ENCODE data around the gene PPP2CA. TPM values are rescaled to one million over a fixed set of nuclear protein-coding genes. Genes with fewer than 3 reads are reported as not detected.

The PPP2CA gene
- total and polyA plus RNA-seq, 9 of the 15 experiments (the other 6 are each of a cell fraction or from before 2014, with no cell fraction given): 23.0 to 257 (median 109) TPM

DNA sequence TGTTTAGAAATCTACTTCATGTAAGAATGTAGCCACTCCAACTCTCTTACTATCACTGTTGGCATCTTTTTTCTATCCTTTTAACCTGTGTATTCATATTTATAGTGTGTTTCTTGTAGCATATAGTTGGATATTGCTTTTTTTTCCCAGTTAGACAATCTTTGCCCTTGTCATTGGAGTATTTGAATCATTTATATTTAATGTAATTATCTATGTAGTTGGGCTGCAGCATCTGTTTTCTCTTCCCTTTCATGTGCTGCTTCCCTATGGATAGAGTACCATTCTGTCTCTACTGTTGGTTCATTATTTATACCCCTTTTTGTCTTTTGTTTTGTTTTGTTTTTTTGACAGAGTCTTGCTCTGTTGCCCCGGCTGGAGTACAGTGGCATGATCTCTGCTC is 45.2 kb upstream of the PPP2CA start:
- Histone ChIP-seq H4K20me1 (replicated peaks; ENCODE audit: control insufficient read depth, insufficient read depth, low read length) (no peaks in the 10 kb centered on the region), H3K27ac (ENCODE audit: extremely low read depth, low read depth, low read length) (no peak overlapping the region), H3K4me2 (ENCODE audit: insufficient read depth, low read length) (no peak overlapping the region), H3K36me3 (ENCODE audit: control insufficient read depth, insufficient read depth, low read length) (no peaks in the 10 kb centered on the region), H3K4me3 (no peak overlapping the region), H3K9me1 (ENCODE audit: control insufficient read depth, insufficient read depth, low read length) (no peaks in the 10 kb centered on the region), H3K79me2 (ENCODE audit: control insufficient read depth, insufficient read depth, low read length) (no peaks in the 10 kb centered on the region), H3K4me1 (replicated peaks in 1 of 2; ENCODE audit: control insufficient read depth in 2 of 2, insufficient read depth in 2 of 2, low read length in 2 of 2) (no peaks in the 10 kb centered on the region; a peak in 2 of 5 replicates), H3K27me3 (ENCODE audit: control insufficient read depth in 2 of 2, insufficient read depth in 2 of 2, low read length in 2 of 2) (no peaks in the 10 kb centered on the region; a peak in 1 of 5 replicates), H3K9ac (ENCODE audit: insufficient read depth in 1 of 2, low read depth in 2 of 2, low read length in 2 of 2) (no peak overlapping the region), H3K9me3 (replicated peaks; ENCODE audit: control insufficient read depth, insufficient read depth, low read depth, low read length) (no peaks in the 10 kb centered on the region), H2AFZ (ENCODE audit: low read depth, low read length) (no peak overlapping the region)
- WGBS (ENCODE audit: insufficient coverage, low coverage, missing lambda C conversion rate): 0% methylated on average over 1 of the region's 1 CpG
- BruUV-seq (replicated peaks): no TSS peak
- no peak for FAIRE-seq
- intact Hi-C loops (cut with micrococcal nuclease) (no loop called here), in situ Hi-C loops (cut with MboI) (no loop called here)
- ATAC-seq: no peak
- no peak for DNase-seq (ENCODE audit: extremely low read depth in 1 of 4, low spot score in 3 of 4)
- CTCF ChIA-PET (ENCODE audit: low intra/inter-chr PET ratio): no interaction called here
- POLR2A ChIA-PET: no interaction called here
- TF ChIP-seq ZNF175 (CRISPR knock-in tag; IDR thresholded peaks at IDR 0.05; ENCODE audit: low read depth) (no peak), CCAR2 (IDR thresholded peaks at IDR 0.05; ENCODE audit: low read depth, low read length) (no peak), ZNF507 (tag; conservative IDR thresholded peaks at IDR 0.05) (peak; percentile 93)
- TF ChIP-seq, protein P1, sequence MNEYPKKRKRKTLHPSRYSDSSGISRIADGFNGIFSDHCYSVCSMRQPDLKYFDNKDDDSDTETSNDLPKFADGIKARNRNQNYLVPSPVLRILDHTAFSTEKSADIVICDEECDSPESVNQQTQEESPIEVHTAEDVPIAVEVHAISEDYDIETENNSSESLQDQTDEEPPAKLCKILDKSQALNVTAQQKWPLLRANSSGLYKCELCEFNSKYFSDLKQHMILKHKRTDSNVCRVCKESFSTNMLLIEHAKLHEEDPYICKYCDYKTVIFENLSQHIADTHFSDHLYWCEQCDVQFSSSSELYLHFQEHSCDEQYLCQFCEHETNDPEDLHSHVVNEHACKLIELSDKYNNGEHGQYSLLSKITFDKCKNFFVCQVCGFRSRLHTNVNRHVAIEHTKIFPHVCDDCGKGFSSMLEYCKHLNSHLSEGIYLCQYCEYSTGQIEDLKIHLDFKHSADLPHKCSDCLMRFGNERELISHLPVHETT (CRISPR knock-in tag; conservative IDR thresholded peaks at IDR 0.05 in 1 of 2, IDR thresholded peaks at IDR 0.05 in 1 of 2): no peak
- TF ChIP-seq, protein P2, sequence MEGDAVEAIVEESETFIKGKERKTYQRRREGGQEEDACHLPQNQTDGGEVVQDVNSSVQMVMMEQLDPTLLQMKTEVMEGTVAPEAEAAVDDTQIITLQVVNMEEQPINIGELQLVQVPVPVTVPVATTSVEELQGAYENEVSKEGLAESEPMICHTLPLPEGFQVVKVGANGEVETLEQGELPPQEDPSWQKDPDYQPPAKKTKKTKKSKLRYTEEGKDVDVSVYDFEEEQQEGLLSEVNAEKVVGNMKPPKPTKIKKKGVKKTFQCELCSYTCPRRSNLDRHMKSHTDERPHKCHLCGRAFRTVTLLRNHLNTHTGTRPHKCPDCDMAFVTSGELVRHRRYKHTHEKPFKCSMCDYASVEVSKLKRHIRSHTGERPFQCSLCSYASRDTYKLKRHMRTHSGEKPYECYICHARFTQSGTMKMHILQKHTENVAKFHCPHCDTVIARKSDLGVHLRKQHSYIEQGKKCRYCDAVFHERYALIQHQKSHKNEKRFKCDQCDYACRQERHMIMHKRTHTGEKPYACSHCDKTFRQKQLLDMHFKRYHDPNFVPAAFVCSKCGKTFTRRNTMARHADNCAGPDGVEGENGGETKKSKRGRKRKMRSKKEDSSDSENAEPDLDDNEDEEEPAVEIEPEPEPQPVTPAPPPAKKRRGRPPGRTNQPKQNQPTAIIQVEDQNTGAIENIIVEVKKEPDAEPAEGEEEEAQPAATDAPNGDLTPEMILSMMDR (IDR thresholded peaks at IDR 0.05 in 2 of 3, conservative IDR thresholded peaks at IDR 0.05 in 1 of 3; ENCODE audit: insufficient read depth in 2 of 3, low read depth in 1 of 3, low read length in 3 of 3): no peak

Measured in K562 (cell line).